OCI-LY7 (cell line): ENCODE data around the gene PIGN. TPM values are rescaled to one million over a fixed set of nuclear protein-coding genes. Genes with fewer than 3 reads are reported as not detected.

Source experiments
- BruUV-seq: library from RNA; stranded (reverse); fragments of 400-500 nt; replicated peaks from 2 replicates; lab custom pipeline; 2021; lab: Mats Ljungman, UMichigan
- CTCF ChIA-PET: fragments of 300-600 bp; sonication (Branson Sonifier 250); formaldehyde crosslinking; loops from one replicate; lab custom pipeline; 2022; ENCODE audit warnings: antibody characterized with exemption; ENCODE audit not compliant: unreplicated experiment; lab: Charles Lee
- POLR2A ChIA-PET: fragments of 300-600 bp; sonication (Branson Sonifier 250); formaldehyde crosslinking; loops from one replicate; lab custom pipeline; 2022; ENCODE audit warnings: antibody characterized with exemption; lab: Charles Lee
- DNase-seq: peaks from one replicate; pipeline ENCODE4 v3.0.0-alpha.2; 2015; ENCODE audit warnings: low spot score
- H2AFZ ChIP-seq: fragments of 200-600 bp; sonication (generic), shearing (Covaris generic); 2 replicates; pipeline ENCODE4 v1.6.1; 2014; ENCODE audit warnings: mild to moderate bottlenecking, antibody characterized with exemption, low read length, moderate library complexity
- H3K27ac ChIP-seq: fragments of 200-600 bp; sonication (generic); 2 replicates; pipeline ENCODE4 v1.5.1; 2014; ENCODE audit warnings: mixed run types, low read depth, mild to moderate bottlenecking, moderate library complexity, low read length, inconsistent platforms; ENCODE audit not compliant: poor library complexity, severe bottlenecking
- H3K36me3 ChIP-seq: fragments of 200-600 bp; sonication (generic); 2 replicates; pipeline ENCODE4 v1.6.1; 2014; ENCODE audit warnings: mild to moderate bottlenecking, antibody characterized with exemption, low read length, moderate library complexity, mixed read lengths; ENCODE audit not compliant: insufficient read depth
- H3K4me1 ChIP-seq: fragments of 200-600 bp; sonication (generic); 2 replicates; pipeline ENCODE4 v1.5.1; 2014; ENCODE audit warnings: mild to moderate bottlenecking, low read length; ENCODE audit not compliant: insufficient read depth, poor library complexity, severe bottlenecking
- H3K4me2 ChIP-seq: fragments of 200-600 bp; sonication (generic); 2 replicates; pipeline ENCODE4 v1.6.1; 2014; ENCODE audit warnings: mild to moderate bottlenecking, low read length
- H3K4me3 ChIP-seq: fragments of 200-600 bp; sonication (generic); 2 replicates; pipeline ENCODE4 v1.5.1; 2014; ENCODE audit warnings: mild to moderate bottlenecking, low read depth, low read length; ENCODE audit not compliant: poor library complexity, severe bottlenecking
- H3K79me2 ChIP-seq: fragments of 200-600 bp; sonication (generic); 2 replicates; pipeline ENCODE4 v1.6.1; 2016; ENCODE audit warnings: low read depth, mild to moderate bottlenecking, low read length, moderate library complexity, mixed read lengths; ENCODE audit not compliant: insufficient read depth
- H3K9me2 ChIP-seq: fragments of 200-600 bp; sonication (generic); 2 replicates; pipeline ENCODE4 v1.6.1; 2016; ENCODE audit warnings: mild to moderate bottlenecking, low read length, mixed read lengths; ENCODE audit not compliant: insufficient read depth
- H3K9me3 ChIP-seq: fragments of 200-600 bp; sonication (generic); 2 replicates; pipeline ENCODE4 v1.6.1; 2014; ENCODE audit warnings: mild to moderate bottlenecking, mixed run types, low read length, mixed read lengths
- H4K20me1 ChIP-seq: fragments of 200-600 bp; sonication (generic); 2 replicates; pipeline ENCODE4 v1.6.1; 2014; ENCODE audit warnings: mild to moderate bottlenecking, antibody characterized with exemption, low read length, moderate library complexity, mixed read lengths; ENCODE audit not compliant: insufficient read depth
- CTCF ChIP-seq: fragments of 200-600 bp; sonication (generic); conservative IDR thresholded peaks from 2 replicates; pipeline ENCODE4 v1.5.1; 2014; ENCODE audit warnings: mild to moderate bottlenecking, antibody characterized with exemption, low read length, moderate library complexity, mixed read lengths
- EZH2phosphoT487 ChIP-seq: fragments of 200-600 bp; sonication (generic); IDR thresholded peaks from 2 replicates; pipeline ENCODE4 v1.6.1; 2018; ENCODE audit warnings: low read depth, borderline replicate concordance, mild to moderate bottlenecking, mixed run types, antibody characterized with exemption, low read length, moderate library complexity, mixed read lengths
- intact Hi-C: fragments of 100-400 bp; cut with micrococcal nuclease; formaldehyde crosslinking; loops from one replicate; pipeline ENCODE4 v1.10.0; 2022; ENCODE audit not compliant: unreplicated experiment
- total RNA-seq, 2 experiments: library from RNA; depleted of rRNA in 1 of 2; stranded (reverse); fragments of >200 nt in 1 of 2; shearing (Covaris generic) in 1 of 2; gene quantifications; 2 replicates each; pipeline ENCODE4 v1.2.3, GENCODE V29; 2014 to 2022

PIGN gene
- total RNA-seq, 2 experiments from 2014 or later, result 10.9 to 23.7 TPM

GRCh38 chr18:62226047-62226446 lies 39.2 kb upstream of the PIGN start:
- Histone ChIP-seq H3K27ac (no peak overlapping the region), H3K4me3 (no peak overlapping the region), H4K20me1 (no peaks in the 10 kb centered on the region), H2AFZ (no peak overlapping the region), H3K36me3 (peaks cover 58% of the 10 kb centered on the region), H3K4me1 (no peaks in the 10 kb centered on the region), H3K9me2 (no peaks in the 10 kb centered on the region), H3K79me2 (no peaks in the 10 kb centered on the region), H3K9me3 (no peaks in the 10 kb centered on the region), H3K4me2 (no peak overlapping the region)
- no TSS peak for BruUV-seq
- CTCF ChIA-PET, result no interaction called here
- intact Hi-C loops, result no loop called here
- DNase-seq, result no peak
- TF ChIP-seq EZH2phosphoT487, result no peak
- no peak for TF ChIP-seq CTCF
- POLR2A ChIA-PET, result no interaction called here

GRCh38 chr18:62224229-62224628 lies 37.4 kb upstream of the PIGN start:
- Histone ChIP-seq H3K79me2 (0 out of 2 replicates have a peak, but pooled peaks cover 6% of the 10 kb centered on the region), H3K4me3 (no peak overlapping the region), H4K20me1 (no peaks in the 10 kb centered on the region), H3K4me2 (no peak overlapping the region), H3K27ac (no peak overlapping the region), H3K36me3 (peaks cover 46% of the 10 kb centered on the region), H3K9me3 (no peaks in the 10 kb centered on the region), H3K9me2 (no peaks in the 10 kb centered on the region), H3K4me1 (no peaks in the 10 kb centered on the region), H2AFZ (no peak overlapping the region)
- POLR2A ChIA-PET, result no interaction called here
- DNase-seq, result no peak
- intact Hi-C loops, result no loop called here
- no TSS peak for BruUV-seq
- TF ChIP-seq CTCF (no peak), EZH2phosphoT487 (no peak)
- CTCF ChIA-PET, result no interaction called here

- Histone ChIP-seq H3K4me2 (no peak overlapping the region), H3K27ac (no peak overlapping the region), H3K4me1 (no peaks in the 10 kb centered on the region), H3K36me3 (peaks cover 29% of the 10 kb centered on the region), H3K79me2 (peaks cover 21% of the 10 kb centered on the region; the same call in 1 of the 2 replicates), H2AFZ (no peak overlapping the region), H4K20me1 (no peaks in the 10 kb centered on the region), H3K4me3 (no peak overlapping the region), H3K9me2 (no peaks in the 10 kb centered on the region), H3K9me3 (no peaks in the 10 kb centered on the region)
- DNase-seq, result no peak
- ChIA-PET POLR2A (interaction anchor here (1.3 to 1.4 kb wide), 2 partner anchors 10 to 11 kb away, joined by 4 to 5 read pairs; no protein-coding TSS in a partner anchor), CTCF (no interaction called here)
- TF ChIP-seq EZH2phosphoT487, result no peak
- no peak for TF ChIP-seq CTCF
- intact Hi-C loops, result no loop called here
- BruUV-seq, result no TSS peak
Measured at GRCh38 chr18:62214790-62215189, 27.9 kb upstream of the PIGN start.
